PC-9 (cell line): Measurements from ENCODE around the gene KIF16B. TPM values are rescaled to one million over a fixed set of nuclear protein-coding genes. Genes with fewer than 3 reads are reported as not detected.

Experiments
- BruUV-seq: library from RNA; stranded (reverse); fragments of 400-500 nt; replicated peaks from 2 replicates; lab custom pipeline; 2021; lab: Mats Ljungman, UMichigan
- CTCF ChIA-PET: fragments of 300-600 bp; sonication (Branson Sonifier 250); formaldehyde crosslinking; loops from one replicate; lab custom pipeline; 2022; ENCODE audit warnings: antibody characterized with exemption; lab: Charles Lee
- POLR2A ChIA-PET: fragments of 300-600 bp; sonication (Branson Sonifier 250); formaldehyde crosslinking; loops from one replicate; lab custom pipeline; 2022; ENCODE audit warnings: antibody characterized with exemption; ENCODE audit not compliant: unreplicated experiment; lab: Charles Lee
- DNase-seq, 2 experiments: peaks; one replicate each; pipeline versions ENCODE4 v3.0.0 to v3.0.0-alpha.2; 2015 to 2022; ENCODE audit warnings: mixed read lengths in 1 of 2
- H2AFZ ChIP-seq: fragments of 200-600 bp; sonication (generic); 2 replicates; pipeline ENCODE4 v1.8.1; 2017; ENCODE audit warnings: antibody characterized with exemption
- H3F3A ChIP-seq: fragments of 200-600 bp; sonication (generic); 2 replicates; pipeline ENCODE4 v1.8.1; 2017; ENCODE audit warnings: antibody characterized with exemption, mild to moderate bottlenecking, low read depth; ENCODE audit not compliant: insufficient read depth
- H3K27ac ChIP-seq: fragments of 200-600 bp; sonication (generic); 2 replicates; pipeline ENCODE4 v1.6.1; 2016; ENCODE audit warnings: mixed run types
- H3K27me3 ChIP-seq: fragments of 200-600 bp; sonication (generic); 2 replicates; pipeline ENCODE4 v1.6.1; 2016; ENCODE audit warnings: low read depth, mixed run types; ENCODE audit not compliant: insufficient read depth
- H3K36me3 ChIP-seq: fragments of 200-600 bp; sonication (generic); 2 replicates; pipeline ENCODE4 v1.6.1; 2016; ENCODE audit warnings: low read depth, mixed run types
- H3K4me1 ChIP-seq: fragments of 200-600 bp; sonication (generic); replicated peaks from 2 replicates; pipeline ENCODE4 v1.6.1; 2016; ENCODE audit warnings: mixed run types; ENCODE audit not compliant: insufficient read depth
- H3K4me2 ChIP-seq: fragments of 200-600 bp; sonication (generic); 2 replicates; pipeline ENCODE4 v1.6.1; 2017; ENCODE audit warnings: mixed run types
- H3K4me3 ChIP-seq: fragments of 200-600 bp; sonication (generic); 2 replicates; pipeline ENCODE4 v1.6.1; 2016; ENCODE audit warnings: mixed run types
- H3K79me2 ChIP-seq: fragments of 200-600 bp; sonication (generic); 2 replicates; pipeline ENCODE4 v1.6.1; 2017; ENCODE audit warnings: low read depth, mixed run types
- H3K9me2 ChIP-seq: fragments of 200-600 bp; sonication (generic); 2 replicates; pipeline ENCODE4 v1.8.1; 2017; ENCODE audit warnings: mild to moderate bottlenecking; ENCODE audit not compliant: insufficient read depth
- H3K9me3 ChIP-seq: fragments of 200-600 bp; sonication (generic); 2 replicates; pipeline ENCODE4 v1.8.1; 2016; ENCODE audit warnings: low read depth; ENCODE audit not compliant: insufficient read depth
- H4K20me1 ChIP-seq: fragments of 200-600 bp; sonication (generic); 2 replicates; pipeline ENCODE4 v1.8.1; 2017; ENCODE audit not compliant: insufficient read depth
- CTCF ChIP-seq: fragments of 200-600 bp; sonication (generic); conservative IDR thresholded peaks from 2 replicates; pipeline ENCODE4 v1.6.1; 2017; ENCODE audit warnings: mixed run types, antibody characterized with exemption, mild to moderate bottlenecking, moderate library complexity
- EZH2 ChIP-seq: fragments of 200-600 bp; sonication (generic); IDR thresholded peaks from 2 replicates; pipeline ENCODE4 v1.8.0; 2017; ENCODE audit warnings: antibody characterized with exemption, low read depth
- intact Hi-C: fragments of 100-400 bp; cut with micrococcal nuclease; formaldehyde crosslinking; loops from one replicate; pipeline ENCODE4 v1.10.0; 2022; ENCODE audit not compliant: unreplicated experiment
- total RNA-seq: library from RNA; stranded (reverse); gene quantifications from 2 replicates; pipeline ENCODE4 v1.2.3, GENCODE V29; 2021

Gene KIF16B
- total RNA-seq, 1 experiment from 2014 or later = 17.6 TPM

GRCh38 chr20:16257813-16258430 lies 315.3 kb downstream of the KIF16B start:
- Histone ChIP-seq H3K27ac (no peak overlapping the region), H4K20me1 (no peaks in the 10 kb centered on the region), H2AFZ (no peak overlapping the region), H3K9me2 (0 out of 2 replicates have a peak, but pooled peaks cover 4% of the 10 kb centered on the region), H3K4me2 (no peak overlapping the region), H3K79me2 (no peaks in the 10 kb centered on the region), H3K27me3 (no peaks in the 10 kb centered on the region), H3K4me1 (peaks cover 8% of the 10 kb centered on the region; the same call in 1 of the 2 replicates), H3K9me3 (no peaks in the 10 kb centered on the region), H3F3A (no peaks in the 10 kb centered on the region), H3K36me3 (no peaks in the 10 kb centered on the region), H3K4me3 (no peak overlapping the region)
- BruUV-seq = no TSS peak
- CTCF ChIA-PET = no interaction called here
- no peak for DNase-seq
- intact Hi-C loops = no loop called here
- no peak for TF ChIP-seq CTCF
- TF ChIP-seq EZH2 = no peak
- POLR2A ChIA-PET = no interaction called here

GRCh38 chr20:16257021-16257420 lies 316.2 kb downstream of the KIF16B start:
- no peak overlapping the region for H2AFZ ChIP-seq
- no peaks in the 10 kb centered on the region for H3K79me2 ChIP-seq
- H3K36me3 ChIP-seq = no peaks in the 10 kb centered on the region
- no peak overlapping the region for H3K27ac ChIP-seq
- no peak for TF ChIP-seq EZH2
- no peaks in the 10 kb centered on the region for H3F3A ChIP-seq
- no TSS peak for BruUV-seq
- no peak overlapping the region for H3K4me3 ChIP-seq
- H4K20me1 ChIP-seq = no peaks in the 10 kb centered on the region
- H3K9me2 ChIP-seq = 0 out of 2 replicates have a peak, but pooled peaks cover 4% of the 10 kb centered on the region
- ChIA-PET POLR2A (no interaction called here), CTCF (no interaction called here)
- no peak for DNase-seq
- H3K4me1 ChIP-seq = peaks cover 8% of the 10 kb centered on the region; the same call in 1 of the 2 replicates
- no peak overlapping the region for H3K4me2 ChIP-seq
- no peaks in the 10 kb centered on the region for H3K9me3 ChIP-seq
- intact Hi-C loops = no loop called here
- no peaks in the 10 kb centered on the region for H3K27me3 ChIP-seq

- ChIA-PET POLR2A (no interaction called here), CTCF (no interaction called here)
- intact Hi-C loops = no loop called here
- DNase-seq = no peak
- no TSS peak for BruUV-seq
- H3K79me2 ChIP-seq = no peaks in the 10 kb centered on the region
- no peaks in the 10 kb centered on the region for H3K4me1 ChIP-seq
- no peaks in the 10 kb centered on the region for H4K20me1 ChIP-seq
- H3F3A ChIP-seq = no peaks in the 10 kb centered on the region
- H3K27ac ChIP-seq = no peak overlapping the region
- H3K27me3 ChIP-seq = no peaks in the 10 kb centered on the region
- no peak overlapping the region for H3K4me3 ChIP-seq
- no peak overlapping the region for H2AFZ ChIP-seq
- H3K9me2 ChIP-seq = no peaks in the 10 kb centered on the region
- no peaks in the 10 kb centered on the region for H3K36me3 ChIP-seq
- no peak overlapping the region for H3K4me2 ChIP-seq
- TF ChIP-seq EZH2 (no peak), CTCF (no peak)
- no peaks in the 10 kb centered on the region for H3K9me3 ChIP-seq
Measured at GRCh38 chr20:16246870-16247269, 326.4 kb downstream of the KIF16B start.

GRCh38 chr20:16246291-16246690 lies 327.0 kb downstream of the KIF16B start:
- Histone ChIP-seq H3K4me1 (no peaks in the 10 kb centered on the region), H3K79me2 (no peaks in the 10 kb centered on the region), H3K27ac (no peak overlapping the region), H2AFZ (no peak overlapping the region), H3K9me2 (no peaks in the 10 kb centered on the region), H3K4me3 (no peak overlapping the region), H4K20me1 (no peaks in the 10 kb centered on the region), H3K4me2 (no peak overlapping the region), H3K36me3 (no peaks in the 10 kb centered on the region), H3F3A (no peaks in the 10 kb centered on the region), H3K27me3 (no peaks in the 10 kb centered on the region), H3K9me3 (no peaks in the 10 kb centered on the region)
- no peak for TF ChIP-seq CTCF
- no peak for TF ChIP-seq EZH2
- no peak for DNase-seq
- CTCF ChIA-PET = no interaction called here
- POLR2A ChIA-PET = no interaction called here
- intact Hi-C loops = no loop called here
- no TSS peak for BruUV-seq
